Measurements from ENCODE around the gene STON2. TPM values are rescaled to one million over a fixed set of nuclear protein-coding genes. Genes with fewer than 3 reads are reported as not detected.
"Not testable (repeated sequence)": the region's sequence is repeated elsewhere in the genome, so short reads cannot be mapped to it uniquely, and the experiment has no call there.

Gene STON2
- polyA plus RNA-seq, 4 donors = 3.4 to 11.5 (median 4.3) TPM

DNA sequence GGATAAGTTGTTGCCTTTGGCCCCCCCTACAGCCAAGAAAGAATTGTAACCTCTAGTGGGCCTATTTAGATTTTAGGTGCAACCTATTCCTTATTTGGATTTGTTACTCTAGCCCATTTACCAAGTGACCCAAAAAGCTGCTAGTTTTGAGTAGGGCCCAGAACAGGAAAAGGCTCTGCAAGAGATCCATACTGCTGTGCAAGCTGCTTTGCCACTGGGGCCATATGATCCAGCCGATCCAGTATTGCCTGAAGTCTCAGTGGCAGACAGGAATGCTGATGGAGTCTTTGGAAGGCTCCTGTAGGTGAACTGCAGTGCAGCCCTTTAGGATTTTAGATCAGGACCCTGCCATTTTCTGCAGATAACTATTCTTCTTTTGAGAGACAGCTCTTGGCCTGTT lies 166.5 kb downstream of the STON2 start:
- Histone ChIP-seq H3K36me3 (ENCODE audit: control insufficient read depth in 3 of 3, insufficient read depth in 2 of 3, low read depth in 1 of 3, low read length in 3 of 3) (no peaks in the 10 kb centered on the region), H3K4me3 (ENCODE audit: low read depth in 1 of 3, low read length in 3 of 3) (no peak overlapping the region), H3K4me1 (ENCODE audit: control insufficient read depth in 3 of 3, insufficient read depth in 2 of 3, low read depth in 1 of 3, low read length in 2 of 3) (no peaks in the 10 kb centered on the region), H3K9me3 (ENCODE audit: control insufficient read depth in 2 of 2, insufficient read depth in 1 of 2, low read depth in 1 of 2, low read length in 1 of 2) (peaks cover 0 to 8% of the 10 kb centered on the region in 2 donors), H3K27me3 (ENCODE audit: control insufficient read depth in 3 of 3, insufficient read depth in 3 of 3, low read length in 3 of 3) (no peaks in the 10 kb centered on the region), H3K27ac (ENCODE audit: low read depth in 1 of 3, low read length in 2 of 3) (no peak overlapping the region)
- DNase-seq (no peak), FAIRE-seq (no peak)
- WGBS, 3 donors = 88 to 100% (median 89%) methylated on average over 1 of the region's 1 CpG

DNA sequence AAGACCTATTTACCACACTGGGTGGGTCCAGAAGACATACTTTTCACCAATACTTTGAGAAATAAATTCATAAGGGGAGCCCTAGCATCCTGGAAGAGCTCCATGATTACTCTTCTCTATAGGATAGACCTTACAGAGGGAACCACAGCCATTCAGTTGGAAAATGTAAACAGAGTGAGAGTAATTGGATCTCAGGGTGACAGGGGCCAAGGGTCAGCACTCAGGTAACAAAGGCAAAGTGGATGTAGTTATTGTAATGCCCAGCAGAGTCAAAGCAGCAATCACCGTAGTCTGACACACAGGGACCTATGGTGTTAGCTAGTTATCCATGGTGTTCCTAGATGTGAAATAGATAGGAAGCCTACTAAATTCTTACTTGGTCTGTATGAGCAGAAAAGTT lies 168.6 kb downstream of the STON2 start:
- no peaks in the 10 kb centered on the region for H3K36me3 ChIP-seq (ENCODE audit: control insufficient read depth in 3 of 3, insufficient read depth in 2 of 3, low read depth in 1 of 3, low read length in 3 of 3)
- H3K27me3 ChIP-seq (ENCODE audit: control insufficient read depth in 3 of 3, insufficient read depth in 3 of 3, low read length in 3 of 3) = no peaks in the 10 kb centered on the region
- no peak overlapping the region for H3K4me3 ChIP-seq (ENCODE audit: low read depth in 1 of 3, low read length in 3 of 3)
- 71 to 96% (median 83%) methylated on average over 1 of the region's 1 CpG for WGBS, 3 donors
- H3K9me3 ChIP-seq (ENCODE audit: control insufficient read depth in 2 of 2, insufficient read depth in 1 of 2, low read depth in 1 of 2, low read length in 1 of 2) = peaks cover 0 to 6% of the 10 kb centered on the region in 2 donors
- H3K4me1 ChIP-seq (ENCODE audit: control insufficient read depth in 3 of 3, insufficient read depth in 2 of 3, low read depth in 1 of 3, low read length in 2 of 3) = no peaks in the 10 kb centered on the region
- FAIRE-seq (no peak), DNase-seq (no peak)
- no peak overlapping the region for H3K27ac ChIP-seq (ENCODE audit: low read depth in 1 of 3, low read length in 2 of 3)

GRCh38 chr14:81224222-81224621 lies 175.9 kb downstream of the STON2 start:
- 92 to 97% (median 96%) methylated on average over 1 of the region's 1 CpG for WGBS, 3 donors
- Histone ChIP-seq H3K36me3 (ENCODE audit: control insufficient read depth in 3 of 3, insufficient read depth in 2 of 3, low read depth in 1 of 3, low read length in 3 of 3) (no peaks in the 10 kb centered on the region), H3K27ac (ENCODE audit: low read depth in 1 of 3, low read length in 2 of 3) (no peak overlapping the region), H3K9me3 (ENCODE audit: control insufficient read depth in 2 of 2, insufficient read depth in 1 of 2, low read depth in 1 of 2, low read length in 1 of 2) (no peaks in the 10 kb centered on the region), H3K27me3 (ENCODE audit: control insufficient read depth in 3 of 3, insufficient read depth in 3 of 3, low read length in 3 of 3) (no peaks in the 10 kb centered on the region), H3K4me3 (ENCODE audit: low read depth in 1 of 3, low read length in 3 of 3) (no peak overlapping the region), H3K4me1 (ENCODE audit: control insufficient read depth in 3 of 3, insufficient read depth in 2 of 3, low read depth in 1 of 3, low read length in 2 of 3) (peaks cover 0 to 14% (median 2%) of the 10 kb centered on the region in 3 donors)
- DNase-seq = no peak
- FAIRE-seq = no peak

GRCh38 chr14:81223788-81224187 lies 176.3 kb downstream of the STON2 start:
- not testable (repeated sequence) for H3K4me3 ChIP-seq (ENCODE audit: low read depth in 1 of 3, low read length in 3 of 3); FAIRE-seq
- 95 to 97% (median 97%) methylated on average over 7 of the region's 7 CpGs for WGBS, 3 donors

GRCh38 chr14:81222691-81223090 lies 177.4 kb downstream of the STON2 start:
- no peaks in the 10 kb centered on the region for H3K27me3 ChIP-seq (ENCODE audit: control insufficient read depth in 3 of 3, insufficient read depth in 3 of 3, low read length in 3 of 3)
- no peak overlapping the region for H3K27ac ChIP-seq (ENCODE audit: low read depth in 1 of 3, low read length in 2 of 3)
- H3K9me3 ChIP-seq (ENCODE audit: control insufficient read depth in 2 of 2, insufficient read depth in 1 of 2, low read depth in 1 of 2, low read length in 1 of 2) = no peaks in the 10 kb centered on the region
- FAIRE-seq = no peak
- H3K4me1 ChIP-seq (ENCODE audit: control insufficient read depth in 3 of 3, insufficient read depth in 2 of 3, low read depth in 1 of 3, low read length in 2 of 3) = peaks cover 0 to 14% (median 2%) of the 10 kb centered on the region in 3 donors
- H3K36me3 ChIP-seq (ENCODE audit: control insufficient read depth in 3 of 3, insufficient read depth in 2 of 3, low read depth in 1 of 3, low read length in 3 of 3) = no peaks in the 10 kb centered on the region
- peak; percentile 67 for DNase-seq
- no peak overlapping the region for H3K4me3 ChIP-seq (ENCODE audit: low read depth in 1 of 3, low read length in 3 of 3)
- 62 to 76% (median 67%) methylated on average over 2 of the region's 2 CpGs for whole genome bisulfite sequencing, 3 donors

More at GRCh38 chr14:81223788-81224187, 176.3 kb downstream of the STON2 start:
- not testable (repeated sequence) for H3K9me3 ChIP-seq (ENCODE audit: control insufficient read depth in 2 of 2, insufficient read depth in 1 of 2, low read depth in 1 of 2, low read length in 1 of 2); H3K27ac ChIP-seq (ENCODE audit: low read depth in 1 of 3, low read length in 2 of 3); H3K27me3 ChIP-seq (ENCODE audit: control insufficient read depth in 3 of 3, insufficient read depth in 3 of 3, low read length in 3 of 3); DNase-seq; H3K36me3 ChIP-seq (ENCODE audit: control insufficient read depth in 3 of 3, insufficient read depth in 2 of 3, low read depth in 1 of 3, low read length in 3 of 3)
- peaks cover 0 to 14% (median 2%) of the 10 kb centered on the region in 3 donors for H3K4me1 ChIP-seq (ENCODE audit: control insufficient read depth in 3 of 3, insufficient read depth in 2 of 3, low read depth in 1 of 3, low read length in 2 of 3)

DNA sequence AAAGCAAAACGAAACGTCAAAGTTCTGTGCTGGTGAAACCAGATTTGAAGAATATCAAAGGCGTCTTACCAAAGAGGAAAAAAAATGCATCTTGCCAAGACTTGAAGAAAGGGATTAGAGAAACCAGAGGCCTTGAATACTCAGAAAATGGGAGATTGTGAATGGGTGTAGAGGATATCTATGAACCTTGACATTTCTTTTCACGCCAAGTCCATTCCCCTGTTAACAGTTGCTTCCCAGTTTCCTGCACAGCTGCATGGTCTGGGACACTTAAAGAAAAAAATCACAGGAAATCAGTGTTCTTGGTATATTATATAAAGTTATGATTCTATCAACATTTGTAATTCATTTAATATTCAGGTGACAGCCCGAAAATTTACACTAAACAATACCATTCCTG lies 178.0 kb downstream of the STON2 start:
- Histone ChIP-seq H3K27me3 (ENCODE audit: control insufficient read depth in 3 of 3, insufficient read depth in 3 of 3, low read length in 3 of 3) (no peaks in the 10 kb centered on the region), H3K4me1 (ENCODE audit: control insufficient read depth in 3 of 3, insufficient read depth in 2 of 3, low read depth in 1 of 3, low read length in 2 of 3) (peaks cover 0 to 14% (median 5%) of the 10 kb centered on the region in 3 donors), H3K9me3 (ENCODE audit: control insufficient read depth in 2 of 2, insufficient read depth in 1 of 2, low read depth in 1 of 2, low read length in 1 of 2) (no peaks in the 10 kb centered on the region), H3K27ac (ENCODE audit: low read depth in 1 of 3, low read length in 2 of 3) (peak overlapping the region in 2 of 3 donors; percentile 95 to 100), H3K36me3 (ENCODE audit: control insufficient read depth in 3 of 3, insufficient read depth in 2 of 3, low read depth in 1 of 3, low read length in 3 of 3) (no peaks in the 10 kb centered on the region), H3K4me3 (ENCODE audit: low read depth in 1 of 3, low read length in 3 of 3) (no peak overlapping the region)
- FAIRE-seq (no peak), DNase-seq (no peak)
- 88 to 95% (median 89%) methylated on average over 5 of the region's 5 CpGs for WGBS, 3 donors

DNA sequence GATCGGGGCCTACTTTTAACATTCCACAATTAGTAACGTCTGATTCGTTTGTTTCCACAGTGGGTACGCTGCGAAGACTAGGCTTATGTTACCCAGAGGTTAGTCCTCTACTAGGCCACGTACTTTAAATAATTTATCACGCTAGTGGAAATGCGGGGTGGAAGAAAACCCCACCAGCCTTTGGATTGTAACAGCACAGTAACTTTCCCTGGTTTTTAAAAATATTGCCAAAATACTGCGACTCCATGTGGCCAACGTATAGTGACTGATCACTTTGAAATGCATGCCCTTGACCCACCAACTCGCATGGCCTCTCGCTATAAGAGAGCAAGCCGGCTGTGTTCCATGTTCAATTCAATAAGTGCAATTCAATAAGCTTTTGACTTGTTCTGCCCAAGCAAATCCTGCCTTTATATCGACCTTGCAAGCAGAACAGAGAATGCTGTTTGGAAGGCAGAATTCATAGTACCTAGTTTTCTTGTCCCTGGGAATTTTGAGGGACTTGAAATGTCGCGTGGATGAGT lies 178.5 kb downstream of the STON2 start:
- H3K4me3 ChIP-seq (ENCODE audit: low read depth in 1 of 3, low read length in 3 of 3) = peak overlapping the region in 2 of 3 donors; percentile 57 to 83
- peak overlapping the region; percentile 95 to 100 (median 96) for H3K27ac ChIP-seq (ENCODE audit: low read depth in 1 of 3, low read length in 2 of 3)
- DNase-seq = no peak
- WGBS, 3 donors = 37 to 47% (median 40%) methylated on average over 16 of the region's 16 CpGs
- H3K36me3 ChIP-seq (ENCODE audit: control insufficient read depth in 3 of 3, insufficient read depth in 2 of 3, low read depth in 1 of 3, low read length in 3 of 3) = no peaks in the 10 kb centered on the region
- H3K27me3 ChIP-seq (ENCODE audit: control insufficient read depth in 3 of 3, insufficient read depth in 3 of 3, low read length in 3 of 3) = no peaks in the 10 kb centered on the region
- H3K9me3 ChIP-seq (ENCODE audit: control insufficient read depth in 2 of 2, insufficient read depth in 1 of 2, low read depth in 1 of 2, low read length in 1 of 2) = no peaks in the 10 kb centered on the region
- no peak for FAIRE-seq
- H3K4me1 ChIP-seq (ENCODE audit: control insufficient read depth in 3 of 3, insufficient read depth in 2 of 3, low read depth in 1 of 3, low read length in 2 of 3) = peaks cover 0 to 14% (median 5%) of the 10 kb centered on the region in 3 donors

DNA sequence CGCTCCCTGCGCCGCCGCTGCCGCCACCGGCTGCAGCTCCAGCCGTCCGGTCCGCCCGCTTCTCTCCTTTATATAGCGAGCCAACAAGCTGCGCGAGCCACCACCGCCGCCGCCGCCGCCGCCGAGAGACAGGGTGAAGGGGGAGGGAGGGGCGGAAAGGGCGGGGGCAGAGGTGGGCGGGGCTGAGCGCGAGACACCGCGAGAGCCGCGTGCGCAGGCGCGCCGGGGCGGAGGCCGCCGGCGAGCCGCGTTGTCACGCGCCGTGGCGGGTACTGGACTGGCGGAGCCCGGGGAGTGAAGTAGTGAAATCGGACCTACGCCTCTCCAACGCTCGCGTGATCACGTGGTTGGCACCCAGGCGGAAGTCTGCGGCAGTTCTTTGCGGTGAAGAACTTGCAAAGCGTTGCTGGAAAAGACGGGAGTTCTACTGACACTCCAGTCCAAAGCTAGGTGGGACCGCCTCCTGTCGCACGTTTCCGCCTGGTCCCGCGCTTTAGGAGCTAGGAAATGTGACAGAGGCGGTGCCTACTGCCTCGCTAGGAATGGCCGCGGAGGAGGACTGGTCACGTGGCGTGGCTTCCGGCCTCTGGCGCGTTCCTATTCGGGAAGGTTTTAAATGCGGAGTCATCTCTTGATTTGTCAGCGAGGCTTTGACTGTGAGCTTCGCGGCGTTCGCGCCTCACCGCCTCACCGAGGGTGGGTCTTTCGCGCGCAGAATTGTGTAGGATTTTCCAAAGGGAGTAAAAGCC lies 179.1 kb downstream of the STON2 start, which contains the start of gene GTF2A1:
GTF2A1 (minus strand) TSS at position 130 of the 749 bp plus-strand sequence. CDS start 441 bp downstream, outside the sequence.
- 0% methylated on average over 79 to 84 of the region's 84 CpGs for WGBS, 3 donors
- H3K4me3 ChIP-seq (ENCODE audit: low read depth in 1 of 3, low read length in 3 of 3) = peak within 1 kb of the TSS; percentile 70 to 93 (median 91)
- H3K27ac ChIP-seq (ENCODE audit: low read depth in 1 of 3, low read length in 2 of 3) = peak within 1 kb of the TSS; percentile 96 to 100 (median 96)
- H3K27me3 ChIP-seq (ENCODE audit: control insufficient read depth in 3 of 3, insufficient read depth in 3 of 3, low read length in 3 of 3) = no peaks in the 10 kb centered on the region
- no peaks in the 10 kb centered on the region for H3K36me3 ChIP-seq (ENCODE audit: control insufficient read depth in 3 of 3, insufficient read depth in 2 of 3, low read depth in 1 of 3, low read length in 3 of 3)
- peaks cover 0 to 14% (median 5%) of the 10 kb centered on the region in 3 donors for H3K4me1 ChIP-seq (ENCODE audit: control insufficient read depth in 3 of 3, insufficient read depth in 2 of 3, low read depth in 1 of 3, low read length in 2 of 3)
- FAIRE-seq (no peak), DNase-seq (peak; percentile 94 to 98)
- H3K9me3 ChIP-seq (ENCODE audit: control insufficient read depth in 2 of 2, insufficient read depth in 1 of 2, low read depth in 1 of 2, low read length in 1 of 2) = no peaks in the 10 kb centered on the region
